ENCODE measurements around the gene TMC8.
"Not testable (repeated sequence)": the region's sequence is repeated elsewhere in the genome, so short reads cannot be mapped to it uniquely, and the experiment has no call there.

- TF ChIP-seq, protein P1, sequence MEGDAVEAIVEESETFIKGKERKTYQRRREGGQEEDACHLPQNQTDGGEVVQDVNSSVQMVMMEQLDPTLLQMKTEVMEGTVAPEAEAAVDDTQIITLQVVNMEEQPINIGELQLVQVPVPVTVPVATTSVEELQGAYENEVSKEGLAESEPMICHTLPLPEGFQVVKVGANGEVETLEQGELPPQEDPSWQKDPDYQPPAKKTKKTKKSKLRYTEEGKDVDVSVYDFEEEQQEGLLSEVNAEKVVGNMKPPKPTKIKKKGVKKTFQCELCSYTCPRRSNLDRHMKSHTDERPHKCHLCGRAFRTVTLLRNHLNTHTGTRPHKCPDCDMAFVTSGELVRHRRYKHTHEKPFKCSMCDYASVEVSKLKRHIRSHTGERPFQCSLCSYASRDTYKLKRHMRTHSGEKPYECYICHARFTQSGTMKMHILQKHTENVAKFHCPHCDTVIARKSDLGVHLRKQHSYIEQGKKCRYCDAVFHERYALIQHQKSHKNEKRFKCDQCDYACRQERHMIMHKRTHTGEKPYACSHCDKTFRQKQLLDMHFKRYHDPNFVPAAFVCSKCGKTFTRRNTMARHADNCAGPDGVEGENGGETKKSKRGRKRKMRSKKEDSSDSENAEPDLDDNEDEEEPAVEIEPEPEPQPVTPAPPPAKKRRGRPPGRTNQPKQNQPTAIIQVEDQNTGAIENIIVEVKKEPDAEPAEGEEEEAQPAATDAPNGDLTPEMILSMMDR (IDR thresholded peaks at IDR 0.05; ENCODE audit: poor library complexity, severe bottlenecking) = not testable (repeated sequence)
- not testable (repeated sequence) for TF ChIP-seq EZH2 (IDR thresholded peaks at IDR 0.05; ENCODE audit: borderline replicate concordance, insufficient read depth, low read length, poor library complexity, severe bottlenecking); POLR2AphosphoS5 (IDR thresholded peaks at IDR 0.05); REST (IDR thresholded peaks at IDR 0.05; ENCODE audit: borderline replicate concordance); TAF1 (IDR thresholded peaks at IDR 0.05; ENCODE audit: low read depth)
Measured at GRCh38 chr17:78139861-78140168, 9.2 kb downstream of the TMC8 start.

Data from neural cell (in vitro differentiated cells).